Activated T-cell treated with anti-CD3 and anti-CD28 coated beads, Interleukin-2, amount 50 U/mL, for 72 hours (primary cell): Measurements from ENCODE around the gene NUDT16L1. TPM values are rescaled to one million over a fixed set of nuclear protein-coding genes. Genes with fewer than 3 reads are reported as not detected.
A peak's percentile ranks its signal among the peaks of the same experiment; 100 is the strongest.

ENCODE experiments used
- ATAC-seq, 2 donors: fragments of 150-1000 bp; cut with Tn5 transposase; replicated peaks in 1 of 2; 2 replicates each; pipeline ENCODE4 v1.10.0; 2021; ENCODE audit warnings: moderate library complexity in 2 of 2, mild to moderate bottlenecking in 1 of 2
- DNase-seq, 2 donors: peaks; one replicate each; pipeline ENCODE4 v3.0.0; 2021 to 2022; ENCODE audit warnings: mixed read lengths in 1 of 2
- H3K27ac Mint-ChIP-seq: one replicate; pipeline ENCODE4 v1.8.0; 2022; ENCODE audit warnings: mild to moderate bottlenecking, moderate library complexity, mixed read lengths
- H3K27me3 Mint-ChIP-seq: one replicate; pipeline ENCODE4 v1.8.0; 2022; ENCODE audit warnings: low read depth, mixed read lengths
- H3K36me3 Mint-ChIP-seq, 2 donors: one replicate each; pipeline ENCODE4 v1.8.0; 2022; ENCODE audit warnings: mixed read lengths in 2 of 2, mild to moderate bottlenecking in 1 of 2; ENCODE audit not compliant: insufficient read depth in 2 of 2
- H3K4me1 Mint-ChIP-seq: one replicate; pipeline ENCODE4 v1.8.0; 2022; ENCODE audit warnings: low read depth, mixed read lengths
- H3K4me3 Mint-ChIP-seq, 2 donors: one replicate each; pipeline ENCODE4 v1.8.0; 2022; ENCODE audit warnings: mild to moderate bottlenecking in 2 of 2, mixed read lengths in 2 of 2, moderate library complexity in 2 of 2
- H3K9me3 Mint-ChIP-seq, 2 donors: one replicate each; pipeline ENCODE4 v1.8.0; 2022; ENCODE audit warnings: mixed read lengths in 2 of 2
- total RNA-seq, 2 donors: library from RNA; stranded (reverse); gene quantifications; one replicate each; pipeline ENCODE4 v1.2.3, GENCODE V29; 2022

NUDT16L1 gene
- total RNA-seq, 2 donors from 2014 or later, result 22.8 to 28.0 TPM

GRCh38 chr16:4682084-4682591 lies 11.2 kb upstream of the NUDT16L1 start:
- no peak for DNase-seq
- Mint-ChIP-seq H3K4me1 (peaks cover 19% of the 10 kb centered on the region), H3K27ac (no peak overlapping the region), H3K9me3 (no peaks in the 10 kb centered on the region), H3K4me3 (no peak overlapping the region), H3K27me3 (no peaks in the 10 kb centered on the region), H3K36me3 (peaks cover 5 to 6% of the 10 kb centered on the region in 2 donors)
- ATAC-seq, result no peak

- H3K4me1 Mint-ChIP-seq, result peaks cover 13% of the 10 kb centered on the region
- peaks cover 5 to 7% of the 10 kb centered on the region in 2 donors for H3K36me3 Mint-ChIP-seq
- peak; percentile 50 to 55 for DNase-seq
- H3K27me3 Mint-ChIP-seq, result no peaks in the 10 kb centered on the region
- H3K27ac Mint-ChIP-seq, result no peak overlapping the region
- ATAC-seq, result peak; percentile 43 to 62
- H3K9me3 Mint-ChIP-seq, result no peaks in the 10 kb centered on the region
- no peak overlapping the region for H3K4me3 Mint-ChIP-seq
These were observed 10.6 kb upstream of the NUDT16L1 start for GRCh38 chr16:4682616-4683254.

DNA sequence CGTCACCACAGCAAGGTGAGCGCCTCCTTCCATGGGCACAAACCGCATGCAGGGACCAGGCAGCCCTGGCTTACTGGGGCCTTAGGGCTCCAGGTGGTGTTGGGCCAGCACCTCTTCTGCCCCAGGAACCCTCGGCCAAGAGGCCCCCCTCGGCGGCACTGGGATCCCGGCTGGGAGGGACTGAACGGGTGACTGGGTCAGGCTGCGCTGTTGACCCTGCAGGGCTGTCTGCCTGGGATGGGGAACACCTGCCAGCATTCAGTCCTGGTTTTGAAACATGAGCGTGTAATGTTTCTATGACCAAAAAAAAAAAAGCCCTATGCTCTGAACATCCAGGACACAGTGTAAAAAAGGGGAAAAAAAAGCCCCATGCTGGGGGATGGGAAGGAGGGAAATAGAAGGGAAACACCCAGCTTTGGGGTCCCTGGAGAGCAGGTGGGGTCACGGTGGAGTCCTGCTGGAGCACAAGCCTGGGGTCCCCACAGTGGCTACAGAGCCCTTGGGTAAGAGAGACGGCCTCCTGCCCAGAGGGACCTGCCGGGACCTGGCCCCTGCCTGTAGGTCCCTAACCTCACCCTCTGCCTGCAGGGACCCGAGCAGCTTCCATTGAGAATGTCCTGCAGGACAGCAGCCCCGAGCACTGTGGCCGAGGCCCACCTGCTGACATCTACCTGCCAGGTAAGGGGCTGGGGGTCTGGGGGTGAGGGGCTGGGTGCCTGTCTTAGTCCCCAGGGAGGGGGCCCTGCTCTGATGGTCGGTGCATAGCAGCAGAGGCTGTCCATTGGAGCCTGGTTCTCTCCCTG lies 9.9 kb upstream of the NUDT16L1 start:
- Mint-ChIP-seq H3K36me3 (peaks cover 3 to 5% of the 10 kb centered on the region in 2 donors), H3K9me3 (no peaks in the 10 kb centered on the region), H3K27ac (no peak overlapping the region)

GRCh38 chr16:4684058-4684715 lies 9.2 kb upstream of the NUDT16L1 start:
- Mint-ChIP-seq H3K27me3 (no peaks in the 10 kb centered on the region), H3K27ac (peak overlapping the region; percentile 65), H3K4me1 (peaks cover 5% of the 10 kb centered on the region), H3K36me3 (peaks cover 3 to 5% of the 10 kb centered on the region in 2 donors), H3K9me3 (no peaks in the 10 kb centered on the region), H3K4me3 (no peak overlapping the region)
- DNase-seq, result no peak
- ATAC-seq, result no peak

More for the DNA sequence above, 9.9 kb upstream of the NUDT16L1 start:
- Mint-ChIP-seq H3K4me1 (peaks cover 6% of the 10 kb centered on the region), H3K27me3 (no peaks in the 10 kb centered on the region), H3K4me3 (no peak overlapping the region)
- DNase-seq (no peak), ATAC-seq (peak in 1 of 2 donors; percentile 38)

DNA sequence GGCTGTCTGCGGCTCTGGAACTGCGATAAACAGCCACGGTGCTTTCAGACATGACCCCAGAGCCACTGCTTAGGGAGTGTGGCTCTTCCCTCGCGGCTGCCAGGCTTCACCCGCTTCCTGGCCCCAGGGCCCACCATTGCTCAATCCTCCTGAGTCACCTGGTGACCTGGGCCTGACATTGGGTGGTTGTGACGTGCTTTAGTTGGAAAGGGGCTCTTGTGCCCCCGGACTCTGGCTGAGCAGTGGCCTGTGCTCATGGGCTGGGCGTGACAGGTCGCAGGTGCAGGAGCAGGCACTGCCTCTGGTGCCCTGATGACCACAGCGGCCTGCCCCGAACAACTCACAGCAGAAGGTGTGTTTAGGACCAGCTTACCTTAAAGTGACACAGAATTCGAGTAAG lies 8.6 kb upstream of the NUDT16L1 start:
- DNase-seq, result no peak
- Mint-ChIP-seq H3K9me3 (no peaks in the 10 kb centered on the region), H3K4me3 (no peak overlapping the region), H3K27me3 (no peaks in the 10 kb centered on the region), H3K27ac (peak overlapping the region; percentile 65), H3K4me1 (peaks cover 5% of the 10 kb centered on the region), H3K36me3 (peaks cover 3 to 5% of the 10 kb centered on the region in 2 donors)
- ATAC-seq, result no peak

DNA sequence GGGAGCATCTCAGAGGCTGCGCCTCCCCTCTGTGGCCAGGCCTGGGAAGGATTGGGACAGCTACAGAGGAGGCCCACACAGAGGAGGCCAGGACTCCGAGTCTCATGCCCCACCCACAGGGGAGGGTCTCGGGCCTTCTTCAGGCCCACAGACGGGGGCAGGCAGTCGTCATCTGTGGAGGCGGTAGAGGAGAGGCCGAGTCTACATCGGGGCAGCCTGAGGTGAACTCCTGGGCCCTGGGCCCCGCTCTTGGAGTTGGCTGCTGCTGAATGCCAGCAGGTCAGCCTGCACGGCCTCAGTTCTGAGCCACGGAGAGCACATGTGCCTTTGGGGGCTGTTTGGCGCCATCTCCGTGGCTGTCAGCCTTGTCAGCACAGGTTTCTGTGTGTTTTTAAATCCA lies 8.1 kb upstream of the NUDT16L1 start:
- H3K4me3 Mint-ChIP-seq, result no peak overlapping the region
- no peak for DNase-seq
- no peaks in the 10 kb centered on the region for H3K27me3 Mint-ChIP-seq
- no peak overlapping the region for H3K27ac Mint-ChIP-seq
- ATAC-seq, result no peak
- H3K4me1 Mint-ChIP-seq, result peaks cover 5% of the 10 kb centered on the region
- H3K36me3 Mint-ChIP-seq, result peaks cover 3 to 5% of the 10 kb centered on the region in 2 donors
- no peaks in the 10 kb centered on the region for H3K9me3 Mint-ChIP-seq

- Mint-ChIP-seq H3K4me3 (no peak overlapping the region), H3K36me3 (peaks cover 3 to 4% of the 10 kb centered on the region in 2 donors), H3K27ac (no peak overlapping the region), H3K9me3 (no peaks in the 10 kb centered on the region), H3K27me3 (no peaks in the 10 kb centered on the region), H3K4me1 (peaks cover 5% of the 10 kb centered on the region)
- ATAC-seq, result no peak
- no peak for DNase-seq
These were observed 7.4 kb upstream of the NUDT16L1 start for GRCh38 chr16:4685776-4686496.

- Mint-ChIP-seq H3K9me3 (no peaks in the 10 kb centered on the region), H3K4me3 (no peak overlapping the region), H3K27ac (no peak overlapping the region), H3K4me1 (peaks cover 5% of the 10 kb centered on the region), H3K36me3 (peaks cover 1 to 4% of the 10 kb centered on the region in 2 donors), H3K27me3 (no peaks in the 10 kb centered on the region)
- DNase-seq (no peak), ATAC-seq (no peak)
These were observed 6.7 kb upstream of the NUDT16L1 start for GRCh38 chr16:4686497-4687210.

DNA sequence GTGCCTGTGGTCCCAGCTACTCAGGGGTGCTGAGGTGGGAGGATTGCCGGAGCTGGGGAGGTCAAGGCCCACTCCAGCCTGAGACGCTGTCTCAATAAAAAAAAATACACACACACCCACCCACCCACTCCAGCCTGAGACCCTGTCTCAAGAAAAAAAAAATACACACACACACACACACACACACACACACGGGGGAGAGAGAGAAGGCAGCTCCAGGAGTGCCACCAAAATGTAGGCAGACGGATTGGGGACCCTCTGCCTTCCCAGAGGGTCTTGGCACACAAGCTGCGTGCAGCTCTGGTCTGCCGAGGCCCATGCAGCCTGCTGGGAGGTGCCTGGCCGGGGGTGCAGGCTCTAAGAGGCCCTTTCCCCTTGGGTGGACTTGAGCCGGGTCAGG lies 5.9 kb upstream of the NUDT16L1 start:
- H3K36me3 Mint-ChIP-seq, result peaks cover 0 to 4% of the 10 kb centered on the region in 2 donors
- ATAC-seq, result no peak
- no peak overlapping the region for H3K4me3 Mint-ChIP-seq
- no peaks in the 10 kb centered on the region for H3K9me3 Mint-ChIP-seq
- H3K27ac Mint-ChIP-seq, result no peak overlapping the region
- H3K27me3 Mint-ChIP-seq, result no peaks in the 10 kb centered on the region
- no peak for DNase-seq
- peaks cover 8% of the 10 kb centered on the region for H3K4me1 Mint-ChIP-seq

DNA sequence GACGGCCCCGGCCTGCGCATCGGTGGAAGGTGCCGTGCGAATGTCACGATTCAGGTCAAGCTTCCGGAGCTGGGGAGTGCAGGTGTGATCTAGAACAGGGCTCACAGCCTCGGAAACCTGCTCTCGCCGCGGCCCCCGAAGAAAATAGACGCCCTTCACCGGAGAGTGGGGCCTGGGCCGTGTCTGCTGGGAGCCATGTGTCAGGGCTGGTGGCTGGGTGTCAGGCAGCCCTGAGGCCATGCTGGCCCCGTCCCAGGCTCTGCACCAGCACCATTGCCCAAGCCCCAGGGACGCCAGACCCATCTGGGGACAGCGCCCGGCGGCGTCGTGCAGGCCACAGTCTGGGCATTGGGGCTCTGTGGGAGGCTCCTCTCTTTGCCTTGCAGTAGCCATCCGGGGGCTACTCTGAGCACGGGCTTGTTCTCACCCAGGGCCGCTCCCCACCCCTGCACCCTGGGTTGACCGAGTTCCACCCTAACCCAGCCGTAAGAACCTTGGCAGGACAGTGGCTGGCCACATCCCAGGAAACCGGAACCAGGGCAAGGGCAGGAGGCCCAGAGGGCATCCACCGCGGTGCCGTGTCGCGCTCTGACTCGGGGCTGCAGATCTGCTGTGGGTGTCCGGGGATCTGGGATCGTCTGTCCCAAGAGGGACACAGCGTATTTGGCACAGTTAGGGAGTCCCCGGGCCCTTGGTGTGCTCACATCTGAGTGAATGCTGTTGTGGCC lies 5.3 kb upstream of the NUDT16L1 start:
- Mint-ChIP-seq H3K9me3 (no peaks in the 10 kb centered on the region), H3K4me1 (peaks cover 10% of the 10 kb centered on the region), H3K36me3 (peaks cover 0 to 2% of the 10 kb centered on the region in 2 donors), H3K4me3 (no peak overlapping the region), H3K27ac (no peak overlapping the region), H3K27me3 (no peaks in the 10 kb centered on the region)
- no peak for ATAC-seq
- DNase-seq, result no peak

DNA sequence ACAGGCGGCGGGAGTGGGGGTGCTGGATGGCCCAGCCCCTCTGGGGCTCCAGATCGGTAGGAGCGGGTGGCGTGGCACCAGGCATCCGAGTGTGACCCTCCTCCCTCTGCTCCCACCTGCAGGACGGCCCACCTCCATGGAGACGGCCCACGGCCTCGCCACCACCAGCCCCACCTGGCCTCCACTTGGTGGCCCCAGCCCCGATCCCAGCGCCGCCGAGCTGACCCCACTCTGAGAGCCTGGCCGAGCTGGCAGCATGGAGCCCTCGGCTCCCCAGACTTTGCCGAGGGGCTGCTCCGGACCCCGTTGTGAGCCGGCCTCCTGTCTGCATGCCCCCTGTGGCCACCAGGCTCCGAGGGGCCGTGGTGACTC lies 4.7 kb upstream of the NUDT16L1 start:
- Mint-ChIP-seq H3K9me3 (no peaks in the 10 kb centered on the region), H3K27me3 (no peaks in the 10 kb centered on the region), H3K4me3 (no peak overlapping the region), H3K27ac (no peak overlapping the region), H3K4me1 (peaks cover 7% of the 10 kb centered on the region), H3K36me3 (peaks cover 0 to 2% of the 10 kb centered on the region in 2 donors)
- DNase-seq (no peak), ATAC-seq (no peak)
